OCI-LY7 (cell line): ENCODE measurements around the gene HOXB3. TPM values are rescaled to one million over a fixed set of nuclear protein-coding genes. Genes with fewer than 3 reads are reported as not detected.

Source experiments
- BruUV-seq: library from RNA; stranded (reverse); fragments of 400-500 nt; replicated peaks from 2 replicates; lab custom pipeline; 2021; lab: Mats Ljungman, UMichigan
- CTCF ChIA-PET: fragments of 300-600 bp; sonication (Branson Sonifier 250); formaldehyde crosslinking; loops from one replicate; lab custom pipeline; 2022; ENCODE audit warnings: antibody characterized with exemption; ENCODE audit not compliant: unreplicated experiment; lab: Charles Lee
- POLR2A ChIA-PET: fragments of 300-600 bp; sonication (Branson Sonifier 250); formaldehyde crosslinking; loops from one replicate; lab custom pipeline; 2022; ENCODE audit warnings: antibody characterized with exemption; lab: Charles Lee
- DNase-seq: peaks from one replicate; pipeline ENCODE4 v3.0.0-alpha.2; 2015; ENCODE audit warnings: low spot score
- H2AFZ ChIP-seq: fragments of 200-600 bp; sonication (generic), shearing (Covaris generic); 2 replicates; pipeline ENCODE4 v1.6.1; 2014; ENCODE audit warnings: mild to moderate bottlenecking, antibody characterized with exemption, low read length, moderate library complexity
- H3K27ac ChIP-seq: fragments of 200-600 bp; sonication (generic); 2 replicates; pipeline ENCODE4 v1.5.1; 2014; ENCODE audit warnings: mixed run types, low read depth, mild to moderate bottlenecking, moderate library complexity, low read length, inconsistent platforms; ENCODE audit not compliant: poor library complexity, severe bottlenecking
- H3K36me3 ChIP-seq: fragments of 200-600 bp; sonication (generic); 2 replicates; pipeline ENCODE4 v1.6.1; 2014; ENCODE audit warnings: mild to moderate bottlenecking, antibody characterized with exemption, low read length, moderate library complexity, mixed read lengths; ENCODE audit not compliant: insufficient read depth
- H3K4me1 ChIP-seq: fragments of 200-600 bp; sonication (generic); 2 replicates; pipeline ENCODE4 v1.5.1; 2014; ENCODE audit warnings: mild to moderate bottlenecking, low read length; ENCODE audit not compliant: insufficient read depth, poor library complexity, severe bottlenecking
- H3K4me2 ChIP-seq: fragments of 200-600 bp; sonication (generic); 2 replicates; pipeline ENCODE4 v1.6.1; 2014; ENCODE audit warnings: mild to moderate bottlenecking, low read length
- H3K4me3 ChIP-seq: fragments of 200-600 bp; sonication (generic); 2 replicates; pipeline ENCODE4 v1.5.1; 2014; ENCODE audit warnings: mild to moderate bottlenecking, low read depth, low read length; ENCODE audit not compliant: poor library complexity, severe bottlenecking
- H3K79me2 ChIP-seq: fragments of 200-600 bp; sonication (generic); 2 replicates; pipeline ENCODE4 v1.6.1; 2016; ENCODE audit warnings: low read depth, mild to moderate bottlenecking, low read length, moderate library complexity, mixed read lengths; ENCODE audit not compliant: insufficient read depth
- H3K9me2 ChIP-seq: fragments of 200-600 bp; sonication (generic); 2 replicates; pipeline ENCODE4 v1.6.1; 2016; ENCODE audit warnings: mild to moderate bottlenecking, low read length, mixed read lengths; ENCODE audit not compliant: insufficient read depth
- H3K9me3 ChIP-seq: fragments of 200-600 bp; sonication (generic); 2 replicates; pipeline ENCODE4 v1.6.1; 2014; ENCODE audit warnings: mild to moderate bottlenecking, mixed run types, low read length, mixed read lengths
- H4K20me1 ChIP-seq: fragments of 200-600 bp; sonication (generic); 2 replicates; pipeline ENCODE4 v1.6.1; 2014; ENCODE audit warnings: mild to moderate bottlenecking, antibody characterized with exemption, low read length, moderate library complexity, mixed read lengths; ENCODE audit not compliant: insufficient read depth
- CTCF ChIP-seq: fragments of 200-600 bp; sonication (generic); conservative IDR thresholded peaks from 2 replicates; pipeline ENCODE4 v1.5.1; 2014; ENCODE audit warnings: mild to moderate bottlenecking, antibody characterized with exemption, low read length, moderate library complexity, mixed read lengths
- EZH2phosphoT487 ChIP-seq: fragments of 200-600 bp; sonication (generic); IDR thresholded peaks from 2 replicates; pipeline ENCODE4 v1.6.1; 2018; ENCODE audit warnings: low read depth, borderline replicate concordance, mild to moderate bottlenecking, mixed run types, antibody characterized with exemption, low read length, moderate library complexity, mixed read lengths
- intact Hi-C: fragments of 100-400 bp; cut with micrococcal nuclease; formaldehyde crosslinking; loops from one replicate; pipeline ENCODE4 v1.10.0; 2022; ENCODE audit not compliant: unreplicated experiment
- total RNA-seq, 2 experiments: library from RNA; depleted of rRNA in 1 of 2; stranded (reverse); fragments of >200 nt in 1 of 2; shearing (Covaris generic) in 1 of 2; gene quantifications; 2 replicates each; pipeline ENCODE4 v1.2.3, GENCODE V29; 2014 to 2022

HOXB3 gene
- total RNA-seq, 2 experiments from 2014 or later, result 7.7 to 13.0 TPM

GRCh38 chr17:48542114-48542656 lies 47.9 kb downstream of the HOXB3 start:
- Histone ChIP-seq H3K9me2 (no peaks in the 10 kb centered on the region), H2AFZ (no peak overlapping the region), H3K79me2 (no peaks in the 10 kb centered on the region), H3K36me3 (no peaks in the 10 kb centered on the region), H3K4me2 (no peak overlapping the region), H3K27ac (no peak overlapping the region), H3K9me3 (no peaks in the 10 kb centered on the region), H4K20me1 (no peaks in the 10 kb centered on the region), H3K4me3 (no peak overlapping the region), H3K4me1 (no peaks in the 10 kb centered on the region)
- POLR2A ChIA-PET, result no interaction called here
- DNase-seq, result no peak
- TF ChIP-seq EZH2phosphoT487 (no peak), CTCF (no peak)
- CTCF ChIA-PET, result no interaction called here
- intact Hi-C loops, result no loop called here
- no TSS peak for BruUV-seq

GRCh38 chr17:48541577-48542113 lies 48.4 kb downstream of the HOXB3 start:
- TF ChIP-seq CTCF (no peak), EZH2phosphoT487 (no peak)
- H3K4me1 ChIP-seq, result no peaks in the 10 kb centered on the region
- no TSS peak for BruUV-seq
- ChIA-PET CTCF (no interaction called here), POLR2A (no interaction called here)
- H3K36me3 ChIP-seq, result no peaks in the 10 kb centered on the region
- no peak overlapping the region for H3K4me2 ChIP-seq
- H3K4me3 ChIP-seq, result no peak overlapping the region
- DNase-seq, result no peak
- H3K79me2 ChIP-seq, result no peaks in the 10 kb centered on the region
- H4K20me1 ChIP-seq, result no peaks in the 10 kb centered on the region
- H3K9me2 ChIP-seq, result no peaks in the 10 kb centered on the region
- intact Hi-C loops, result no loop called here
- H3K27ac ChIP-seq, result no peak overlapping the region
- H2AFZ ChIP-seq, result no peak overlapping the region
- no peaks in the 10 kb centered on the region for H3K9me3 ChIP-seq

GRCh38 chr17:48541036-48541576 lies 48.9 kb downstream of the HOXB3 start:
- no TSS peak for BruUV-seq
- no peak for TF ChIP-seq EZH2phosphoT487
- TF ChIP-seq CTCF, result no peak
- intact Hi-C loops, result no loop called here
- Histone ChIP-seq H3K4me1 (no peaks in the 10 kb centered on the region), H3K79me2 (no peaks in the 10 kb centered on the region), H3K36me3 (no peaks in the 10 kb centered on the region), H3K9me3 (no peaks in the 10 kb centered on the region), H3K9me2 (no peaks in the 10 kb centered on the region), H3K4me3 (no peak overlapping the region), H2AFZ (no peak overlapping the region), H3K27ac (no peak overlapping the region), H3K4me2 (no peak overlapping the region), H4K20me1 (no peaks in the 10 kb centered on the region)
- no peak for DNase-seq
- ChIA-PET CTCF (no interaction called here), POLR2A (interaction anchor here (1.1 kb wide), 1 partner anchor 9 kb away, joined by 4 read pairs; no protein-coding TSS in a partner anchor)
